Esophagus muscularis mucosa (tissue), 4 donors: ENCODE results near the gene PLAAT1.

ENCODE experiments used
- CTCF ChIP-seq, 3 experiments: fragments of 200-600 bp in 2 of 3; fragments of 450-650 bp in 1 of 3; sonication (generic) in 2 of 3; IDR thresholded peaks; one replicate each; pipeline ENCODE4 v1.5.1; 2017 to 2019; ENCODE audit warnings: antibody characterized with exemption in 3 of 3, mild to moderate bottlenecking in 2 of 3, moderate library complexity in 1 of 3
- EP300 ChIP-seq: sonication (generic); formaldehyde crosslinking; IDR thresholded peaks from one replicate; pipeline ENCODE4 v1.6.1; 2017; ENCODE audit warnings: antibody characterized with exemption
- POLR2A ChIP-seq: fragments of 450-650 bp; IDR thresholded peaks from one replicate; pipeline ENCODE4 v1.6.1; 2017; ENCODE audit warnings: antibody characterized with exemption, moderate library complexity, mild to moderate bottlenecking, low read depth
- POLR2AphosphoS5 ChIP-seq, 2 donors: sonication (generic); formaldehyde crosslinking; IDR thresholded peaks; one replicate each; pipeline ENCODE4 v1.6.1; 2017; ENCODE audit warnings: antibody characterized with exemption in 2 of 2

GRCh38 chr3:193231201-193231600, 9.8 kb upstream of the PLAAT1 start:
- TF ChIP-seq POLR2AphosphoS5 (IDR thresholded peaks at IDR 0.05) (no peak), CTCF (IDR thresholded peaks at IDR 0.05) (no peak), EP300 (no peak), POLR2A (no peak)
